Activated T-cell treated with anti-CD3 and anti-CD28 coated beads for 24 hours (primary cell): Measurements from ENCODE around the gene FSD2.
A peak's percentile ranks its signal among the peaks of the same experiment; 100 is the strongest.
"Not testable (repeated sequence)": the region's sequence is repeated elsewhere in the genome, so short reads cannot be mapped to it uniquely, and the experiment has no call there.

ENCODE experiments used
- DNase-seq: peaks from one replicate; pipeline ENCODE4 v3.0.0-alpha.2; 2020; ENCODE audit warnings: low read depth

FSD2 gene

GRCh38 chr15:82731527-82731926 lies 74.3 kb downstream of the FSD2 start:
- DNase-seq: no peak

DNA sequence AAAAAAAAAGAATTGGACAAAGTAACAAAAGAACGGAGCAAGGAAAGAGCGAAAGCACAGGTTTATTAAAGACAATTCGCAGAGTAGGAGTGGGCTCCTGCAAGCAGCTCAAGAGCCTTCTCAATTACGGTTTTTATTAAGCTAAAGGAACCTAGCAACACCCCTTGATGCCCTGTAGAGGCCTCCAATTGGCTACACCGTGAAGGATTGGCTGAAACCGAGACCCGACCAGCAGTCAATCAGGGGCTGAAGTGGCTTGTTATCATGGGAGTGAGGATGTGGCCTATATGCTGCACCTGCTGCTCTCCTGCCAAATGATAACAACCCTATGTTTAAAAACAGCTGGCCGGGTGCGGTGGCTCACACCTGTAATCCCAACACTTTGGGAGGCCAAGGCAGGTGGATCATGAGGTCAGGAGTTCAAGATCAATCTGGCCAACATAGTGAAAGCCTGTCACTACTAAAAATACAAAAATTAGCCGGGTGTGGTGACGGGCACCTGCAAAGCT lies 75.8 kb downstream of the FSD2 start:
- DNase-seq: no peak

DNA sequence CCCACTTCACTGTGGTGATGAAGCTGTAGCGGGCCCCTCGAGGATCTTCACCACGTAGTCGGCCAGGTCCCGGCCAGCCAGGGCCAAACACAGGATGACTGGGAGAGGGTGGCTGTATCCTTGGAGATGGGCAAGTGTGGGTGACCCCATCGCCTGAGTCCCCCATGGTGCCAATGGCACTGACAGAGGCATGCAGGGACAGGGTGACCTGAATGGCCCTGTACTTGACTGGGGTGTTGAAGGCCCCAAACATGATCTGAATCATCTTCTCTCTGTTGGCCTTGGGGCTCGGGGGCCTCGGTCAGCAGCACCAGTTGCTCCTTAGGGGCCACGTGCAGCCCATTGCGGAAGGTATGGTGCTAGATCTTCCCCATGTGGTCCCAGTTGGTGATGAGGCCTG lies 79.1 kb downstream of the FSD2 start:
- no peak for DNase-seq

GRCh38 chr15:82715003-82715402 lies 90.9 kb downstream of the FSD2 start:
- DNase-seq: no peak

DNA sequence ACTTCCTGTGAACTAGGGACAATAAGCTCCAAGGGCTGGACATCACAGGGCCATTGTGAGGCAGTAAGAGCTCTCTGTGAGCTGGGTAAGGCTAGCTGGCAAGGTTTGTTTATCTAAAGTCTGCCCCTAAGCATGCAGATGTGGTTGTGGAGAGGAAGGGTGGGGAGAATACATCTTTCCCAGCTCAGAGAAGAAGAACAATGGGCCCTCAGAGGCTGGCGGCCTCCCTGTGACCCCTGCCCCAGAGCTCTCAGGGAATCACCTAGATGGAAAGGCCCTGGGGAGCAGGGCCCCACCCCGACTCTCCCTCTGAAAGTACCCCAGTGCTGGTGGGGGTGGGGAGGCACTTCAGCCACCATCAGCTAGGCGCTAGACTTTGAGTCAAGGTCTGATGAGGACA lies 91.9 kb downstream of the FSD2 start:
- DNase-seq: no peak

- no peak for DNase-seq
Observed at GRCh38 chr15:82712036-82712435, 93.8 kb downstream of the FSD2 start.

GRCh38 chr15:82710926-82711490 lies 94.9 kb downstream of the FSD2 start:
- no peak for DNase-seq

- no peak for DNase-seq
Observed at GRCh38 chr15:82710208-82710555, 95.7 kb downstream of the FSD2 start.

DNA sequence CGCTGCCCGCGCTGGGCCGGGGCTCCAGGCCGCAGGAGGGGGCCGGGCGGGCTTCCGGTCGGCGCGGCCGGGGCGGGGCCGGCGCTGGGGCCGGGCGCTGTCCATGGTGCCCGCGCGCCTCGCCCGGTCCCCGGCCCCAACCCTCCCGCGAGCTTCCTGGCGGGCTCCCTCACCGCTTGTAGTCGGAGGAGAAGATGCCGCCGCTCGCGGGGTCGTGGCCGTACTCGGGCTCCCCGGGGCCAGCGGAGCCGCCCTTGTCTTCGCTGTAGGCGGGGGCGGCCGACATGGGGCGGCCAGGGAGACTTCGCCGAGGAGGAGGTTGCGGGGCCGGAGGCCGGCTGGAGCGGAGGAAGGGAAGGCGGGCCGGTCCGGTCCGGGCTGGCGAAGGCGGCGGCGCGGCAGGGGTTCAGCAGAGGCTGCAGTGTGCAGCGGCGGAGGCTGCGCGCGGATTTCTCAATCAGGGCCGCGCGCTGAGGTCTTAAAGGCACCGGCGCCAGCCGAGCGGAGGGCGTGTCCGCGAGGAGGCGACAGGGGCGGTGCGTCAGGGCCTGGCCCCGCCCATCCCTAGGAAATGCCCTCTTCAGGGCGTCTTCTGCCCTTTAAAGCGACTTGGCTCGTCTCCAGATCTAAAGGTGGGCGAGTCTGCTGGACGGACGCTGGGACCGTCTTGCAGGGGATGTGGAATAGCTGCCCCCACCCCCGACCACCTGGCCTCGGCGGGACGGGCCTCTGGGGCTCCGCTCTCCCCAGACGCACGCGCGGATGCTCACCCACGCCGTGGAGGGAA lies 96.3 kb downstream of the FSD2 start, which contains the start of gene AP3B2:
AP3B2 (minus strand) TSS at position 455 of the 787 bp plus-strand sequence; CDS start at position 286, 169 bp downstream.
- DNase-seq: peak; percentile 66

GRCh38 chr15:82709081-82709420 lies 96.8 kb downstream of the FSD2 start:
- DNase-seq: peak; percentile 1

- DNase-seq: not testable (repeated sequence)
Observed at GRCh38 chr15:82705856-82706255, 100.0 kb downstream of the FSD2 start.
